Ishikawa (cell line): ENCODE data around the gene IMMP2L.

Experiments used
- CEBPB ChIP-seq: IDR thresholded peaks from 2 replicates; pipeline ENCODE4 v1.6.1; 2012
- CREB1 ChIP-seq: IDR thresholded peaks from 2 replicates; pipeline ENCODE4 v1.6.1; 2012; ENCODE audit warnings: low read depth
- EGR1 ChIP-seq: IDR thresholded peaks from 2 replicates; pipeline ENCODE4 v1.6.1; 2012
- EP300 ChIP-seq: IDR thresholded peaks from 2 replicates; pipeline ENCODE4 v1.6.1; 2012; ENCODE audit warnings: borderline replicate concordance
- FOXM1 ChIP-seq: IDR thresholded peaks from 2 replicates; pipeline ENCODE4 v1.6.1; 2012; ENCODE audit warnings: low read depth, borderline replicate concordance
- NFIC ChIP-seq: IDR thresholded peaks from 2 replicates; pipeline ENCODE4 v1.6.1; 2012
- RAD21 ChIP-seq: IDR thresholded peaks from 2 replicates; pipeline ENCODE4 v1.6.1; 2012; ENCODE audit warnings: low read depth
- TAF1 ChIP-seq: IDR thresholded peaks from 2 replicates; pipeline ENCODE4 v1.6.1; 2012; ENCODE audit warnings: low read depth, mild to moderate bottlenecking
- TCF12 ChIP-seq: IDR thresholded peaks from 2 replicates; pipeline ENCODE4 v1.6.1; 2012; ENCODE audit warnings: low read depth
- TEAD4 ChIP-seq: IDR thresholded peaks from 2 replicates; pipeline ENCODE4 v1.6.1; 2012
- USF1 ChIP-seq: IDR thresholded peaks from 2 replicates; pipeline ENCODE4 v1.6.1; 2012
- YY1 ChIP-seq: IDR thresholded peaks from 2 replicates; pipeline ENCODE4 v1.6.1; 2012; ENCODE audit warnings: low read depth
- ZBTB7A ChIP-seq: IDR thresholded peaks from 2 replicates; pipeline ENCODE4 v1.6.1; 2012; ENCODE audit warnings: low read depth
- TF ChIP-seq, protein P1 (sequence below): IDR thresholded peaks from 2 replicates; pipeline ENCODE4 v1.6.1; 2012; ENCODE audit warnings: low read depth, mild to moderate bottlenecking
- TF ChIP-seq, protein P2 (sequence below): IDR thresholded peaks from 2 replicates; pipeline ENCODE4 v1.6.1; 2012

The IMMP2L gene

DNA sequence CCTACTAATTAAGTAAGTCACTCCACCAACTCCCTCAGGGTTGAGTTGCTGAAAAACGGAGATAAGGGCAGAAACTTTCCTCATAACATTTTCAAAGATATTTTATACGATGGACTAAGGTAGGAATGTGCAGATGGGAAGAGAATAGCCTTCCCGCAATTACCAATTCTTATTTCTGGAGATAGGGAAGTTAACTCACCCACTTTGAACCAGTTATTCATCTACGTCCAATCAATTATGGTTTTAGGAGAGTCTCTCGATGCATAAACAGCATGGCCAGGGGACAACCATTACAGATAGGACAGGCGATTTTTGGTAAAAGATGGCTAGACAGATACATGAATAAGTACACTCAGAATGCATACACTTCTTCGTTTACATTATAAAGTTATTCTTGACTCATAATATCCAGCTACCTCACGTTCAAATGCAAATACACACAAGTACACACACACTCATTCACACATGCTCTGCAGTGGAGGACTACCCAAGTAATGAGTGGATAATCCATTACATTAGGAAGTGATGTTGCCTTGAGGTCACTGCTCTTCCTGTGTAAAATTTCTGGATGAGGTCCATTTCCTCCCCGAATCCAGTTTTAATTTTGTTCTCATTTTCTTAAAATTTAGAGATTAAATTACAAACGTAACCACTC is 25.2 kb upstream of the IMMP2L start:
- TF ChIP-seq USF1: no peak
- no peak for TF ChIP-seq TAF1
- TF ChIP-seq TEAD4: no peak
- TF ChIP-seq FOXM1: no peak

DNA sequence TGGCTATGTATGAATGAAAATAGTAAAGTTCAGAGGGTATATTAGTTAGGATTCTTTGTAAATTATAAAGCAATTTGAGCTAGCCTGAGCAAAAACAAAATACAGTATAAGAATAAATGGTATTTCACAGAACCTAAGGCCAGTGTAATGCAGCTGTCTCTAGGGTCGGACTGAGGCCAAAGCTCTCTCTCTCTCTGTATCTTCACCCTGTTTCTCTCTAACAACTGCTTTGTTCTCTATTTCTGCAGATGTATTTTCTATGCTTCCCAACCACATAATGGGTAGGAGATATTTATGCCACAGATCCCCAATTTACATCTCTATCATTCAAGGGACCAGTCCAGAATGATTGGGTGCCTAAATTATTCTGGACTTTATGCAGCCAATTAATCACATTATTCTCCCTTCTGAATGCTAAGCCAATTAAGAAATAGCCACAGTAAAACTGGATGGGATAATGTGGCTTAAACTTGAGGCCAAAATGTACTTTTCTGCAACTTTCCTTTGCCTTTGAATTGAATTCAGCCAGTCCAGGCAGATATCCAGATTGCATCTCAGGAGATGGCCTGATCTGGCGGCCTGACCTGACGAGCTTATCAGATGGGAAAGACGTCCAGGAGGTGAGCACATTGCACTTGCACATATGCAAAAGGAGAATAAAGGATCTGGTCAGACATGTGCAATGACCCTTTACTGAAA is 24.6 kb upstream of the IMMP2L start:
- TF ChIP-seq, protein P1, sequence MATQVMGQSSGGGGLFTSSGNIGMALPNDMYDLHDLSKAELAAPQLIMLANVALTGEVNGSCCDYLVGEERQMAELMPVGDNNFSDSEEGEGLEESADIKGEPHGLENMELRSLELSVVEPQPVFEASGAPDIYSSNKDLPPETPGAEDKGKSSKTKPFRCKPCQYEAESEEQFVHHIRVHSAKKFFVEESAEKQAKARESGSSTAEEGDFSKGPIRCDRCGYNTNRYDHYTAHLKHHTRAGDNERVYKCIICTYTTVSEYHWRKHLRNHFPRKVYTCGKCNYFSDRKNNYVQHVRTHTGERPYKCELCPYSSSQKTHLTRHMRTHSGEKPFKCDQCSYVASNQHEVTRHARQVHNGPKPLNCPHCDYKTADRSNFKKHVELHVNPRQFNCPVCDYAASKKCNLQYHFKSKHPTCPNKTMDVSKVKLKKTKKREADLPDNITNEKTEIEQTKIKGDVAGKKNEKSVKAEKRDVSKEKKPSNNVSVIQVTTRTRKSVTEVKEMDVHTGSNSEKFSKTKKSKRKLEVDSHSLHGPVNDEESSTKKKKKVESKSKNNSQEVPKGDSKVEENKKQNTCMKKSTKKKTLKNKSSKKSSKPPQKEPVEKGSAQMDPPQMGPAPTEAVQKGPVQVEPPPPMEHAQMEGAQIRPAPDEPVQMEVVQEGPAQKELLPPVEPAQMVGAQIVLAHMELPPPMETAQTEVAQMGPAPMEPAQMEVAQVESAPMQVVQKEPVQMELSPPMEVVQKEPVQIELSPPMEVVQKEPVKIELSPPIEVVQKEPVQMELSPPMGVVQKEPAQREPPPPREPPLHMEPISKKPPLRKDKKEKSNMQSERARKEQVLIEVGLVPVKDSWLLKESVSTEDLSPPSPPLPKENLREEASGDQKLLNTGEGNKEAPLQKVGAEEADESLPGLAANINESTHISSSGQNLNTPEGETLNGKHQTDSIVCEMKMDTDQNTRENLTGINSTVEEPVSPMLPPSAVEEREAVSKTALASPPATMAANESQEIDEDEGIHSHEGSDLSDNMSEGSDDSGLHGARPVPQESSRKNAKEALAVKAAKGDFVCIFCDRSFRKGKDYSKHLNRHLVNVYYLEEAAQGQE: no peak
- TF ChIP-seq TAF1 (no peak), CEBPB (no peak), EGR1 (no peak), CREB1 (no peak), RAD21 (no peak), USF1 (no peak), FOXM1 (no peak), YY1 (no peak), EP300 (no peak)
- TF ChIP-seq, protein P2, sequence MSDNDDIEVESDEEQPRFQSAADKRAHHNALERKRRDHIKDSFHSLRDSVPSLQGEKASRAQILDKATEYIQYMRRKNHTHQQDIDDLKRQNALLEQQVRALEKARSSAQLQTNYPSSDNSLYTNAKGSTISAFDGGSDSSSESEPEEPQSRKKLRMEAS: no peak

- no peak for TF ChIP-seq ZBTB7A
- no peak for TF ChIP-seq TEAD4
- TF ChIP-seq CREB1: no peak
- no peak for TF ChIP-seq EGR1
- TF ChIP-seq RAD21: no peak
- TF ChIP-seq NFIC: no peak
- no peak for TF ChIP-seq TCF12
- TF ChIP-seq CEBPB: no peak
- no peak for TF ChIP-seq USF1
- TF ChIP-seq YY1: no peak
- TF ChIP-seq TAF1: no peak
- TF ChIP-seq, protein P2: no peak
- TF ChIP-seq, protein P1: no peak
- TF ChIP-seq EP300: no peak
- no peak for TF ChIP-seq FOXM1
Observed at GRCh38 chr7:111578754-111579153, 16.5 kb upstream of the IMMP2L start.

DNA sequence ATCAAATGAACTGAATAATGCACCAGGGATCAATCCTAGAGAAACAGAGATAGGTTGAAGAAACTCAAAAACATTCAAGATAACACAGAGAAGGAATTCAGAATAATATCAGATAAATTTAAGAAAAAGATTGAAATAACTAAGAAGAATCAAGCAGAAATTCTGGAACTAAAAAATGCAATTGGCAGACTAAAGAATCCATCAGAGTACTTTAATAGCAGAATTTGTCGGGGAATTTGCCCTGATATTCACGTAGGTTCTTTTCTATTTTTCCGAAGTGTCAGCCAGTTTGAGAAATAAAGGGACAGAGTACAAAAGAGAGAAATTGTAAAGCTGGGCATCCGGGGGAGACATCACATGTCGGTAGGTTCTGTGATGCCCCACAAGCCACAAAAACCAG is 9.4 kb upstream of the IMMP2L start:
- no peak for TF ChIP-seq TCF12
- TF ChIP-seq, protein P1: no peak
- no peak for TF ChIP-seq YY1
- no peak for TF ChIP-seq EGR1
- TF ChIP-seq TAF1: no peak
- no peak for TF ChIP-seq ZBTB7A
- no peak for TF ChIP-seq USF1
- no peak for TF ChIP-seq CEBPB
- no peak for TF ChIP-seq CREB1
- TF ChIP-seq RAD21: no peak
- no peak for TF ChIP-seq EP300
- TF ChIP-seq FOXM1: no peak
- TF ChIP-seq, protein P2: no peak
- no peak for TF ChIP-seq TEAD4
- no peak for TF ChIP-seq NFIC
